Measurements from ENCODE around the gene CFAP74.
A peak's percentile ranks its signal among the peaks of the same experiment; 100 is the strongest.

CFAP74 gene

GRCh38 chr1:2041305-2041704, 37.7 kb upstream of the CFAP74 start:
- DNase-seq = no peak

DNA sequence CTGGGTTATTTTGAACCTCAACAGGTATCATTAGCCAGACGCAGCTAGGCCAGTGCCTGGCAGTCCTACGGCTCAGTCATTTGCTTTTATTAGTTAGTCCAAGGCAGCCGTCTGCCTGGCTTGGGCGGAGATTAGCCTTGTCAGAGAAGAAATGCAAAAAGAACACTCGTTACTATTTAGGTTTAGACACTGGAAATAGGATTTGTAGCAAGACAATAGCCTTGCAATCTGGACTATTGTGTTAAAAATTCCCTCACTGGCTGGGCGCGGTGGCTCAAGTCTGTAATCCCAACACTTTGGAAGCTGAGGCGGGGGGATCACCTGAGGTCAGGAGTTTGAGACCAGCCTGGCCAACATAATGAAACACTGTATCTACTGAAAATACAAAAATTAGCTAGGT, 35.7 kb upstream of the CFAP74 start:
- DNase-seq = no peak

GRCh38 chr1:2038229-2038628, 34.6 kb upstream of the CFAP74 start:
- DNase-seq = no peak

- no peak for DNase-seq
Observed at GRCh38 chr1:2037314-2037979, 33.9 kb upstream of the CFAP74 start.

DNA sequence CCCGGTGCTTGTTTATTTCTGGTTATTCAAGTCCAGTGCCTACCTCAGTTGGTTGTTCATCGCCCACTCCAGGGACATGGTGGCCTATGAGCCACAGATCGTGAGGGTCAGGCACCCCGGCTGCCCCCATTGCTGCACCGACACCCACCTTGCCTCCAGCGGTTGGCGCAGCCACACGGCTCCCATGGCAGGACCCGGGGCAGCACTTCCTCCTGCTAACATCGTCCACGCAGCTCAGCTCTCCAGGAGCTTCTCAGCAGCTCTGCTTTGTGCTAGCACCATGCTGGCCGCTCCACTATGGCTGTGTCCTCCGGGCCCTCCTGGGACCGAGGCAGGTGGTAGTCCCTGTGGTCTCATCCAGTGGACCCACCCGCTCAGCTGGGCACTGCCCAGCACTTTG, 32.7 kb upstream of the CFAP74 start:
- DNase-seq = no peak

DNA sequence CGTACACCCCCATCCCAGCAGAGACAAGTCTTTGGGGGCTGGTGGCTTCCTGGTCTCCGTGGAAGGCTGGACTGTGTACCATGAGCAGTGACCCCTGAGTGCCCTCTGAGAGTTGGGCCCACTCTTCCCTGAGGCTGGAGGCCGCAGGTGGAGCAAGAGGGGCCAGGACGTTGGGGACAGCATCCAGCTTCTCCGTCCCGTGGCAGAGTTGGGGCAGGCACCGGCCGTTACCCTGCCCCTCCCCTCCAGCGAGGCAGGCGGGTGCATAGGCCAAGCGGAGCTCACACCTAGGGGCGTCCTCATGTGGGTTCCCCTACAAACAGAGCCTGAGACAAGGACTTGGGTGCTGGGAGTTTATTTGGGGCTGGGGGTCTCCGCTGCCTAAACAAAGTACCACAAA, 29.6 kb upstream of the CFAP74 start:
- DNase-seq = no peak

DNA sequence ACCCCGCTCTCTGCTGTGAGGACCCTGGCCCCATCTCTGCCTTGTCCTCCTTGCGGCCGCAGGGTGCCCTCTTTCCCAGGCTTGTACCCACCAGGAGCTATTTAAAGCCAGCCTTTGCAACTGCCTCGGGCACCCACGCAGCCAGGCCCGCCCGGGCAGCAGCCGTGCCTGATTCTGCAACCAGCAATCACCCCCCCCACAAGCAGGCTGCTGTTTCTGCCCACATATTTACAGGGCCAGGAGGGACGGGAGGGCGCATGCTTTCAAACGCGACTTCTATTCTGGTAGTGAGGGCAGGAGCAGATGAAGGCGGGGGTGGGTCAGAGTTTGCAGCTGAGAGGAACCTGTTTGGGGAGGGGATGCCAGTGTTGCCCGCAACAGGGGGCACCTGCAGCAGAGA, 29.2 kb upstream of the CFAP74 start:
- no peak for DNase-seq

- DNase-seq = no peak
Observed at GRCh38 chr1:2031546-2032540, 28.3 kb upstream of the CFAP74 start.

DNA sequence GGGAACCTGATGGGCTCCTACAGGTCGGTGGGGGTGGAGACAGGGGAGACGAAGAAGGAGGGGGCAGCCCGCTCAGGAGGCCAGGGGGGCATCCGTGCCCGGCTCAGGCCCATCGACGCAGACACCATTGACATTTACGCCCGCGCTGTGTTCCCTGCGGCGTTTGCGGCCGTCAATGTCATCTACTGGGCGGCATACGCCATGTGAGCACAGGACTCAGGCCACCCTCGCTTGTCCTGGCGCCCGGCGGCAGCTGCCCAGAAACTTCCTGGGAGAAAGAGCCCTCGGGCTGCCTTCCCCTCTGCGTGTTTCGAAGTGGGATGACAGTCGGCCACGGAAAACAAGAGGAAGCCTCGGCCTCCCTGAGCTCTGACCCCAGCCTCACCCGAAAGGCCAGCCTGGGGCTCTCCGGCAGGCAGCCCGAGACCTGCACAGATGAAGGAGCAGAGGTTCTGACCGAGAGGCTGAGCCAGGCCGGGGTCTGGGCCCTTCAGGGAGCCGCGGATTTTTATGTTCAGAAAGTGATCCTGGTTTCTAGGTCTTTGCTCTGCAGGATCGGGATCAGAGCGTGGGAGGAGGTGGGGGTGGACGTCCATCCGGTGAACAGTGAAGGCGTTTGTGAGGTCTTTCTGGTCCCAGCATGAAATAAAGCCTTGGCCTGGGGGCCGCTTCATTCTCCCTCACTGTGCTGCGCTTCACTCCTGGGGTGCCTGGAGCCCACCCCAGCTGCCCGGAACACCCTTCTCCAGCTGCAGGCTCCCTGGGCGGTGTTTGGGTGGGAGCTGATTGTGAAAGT, 26.7 kb upstream of the CFAP74 start:
- no peak for DNase-seq

- no peak for DNase-seq
Observed at GRCh38 chr1:2029561-2029960, 26.0 kb upstream of the CFAP74 start.

- DNase-seq = no peak
Observed at GRCh38 chr1:2028870-2029560, 25.4 kb upstream of the CFAP74 start.

- DNase-seq = no peak
Observed at GRCh38 chr1:2027961-2028583, 24.5 kb upstream of the CFAP74 start.

- no peak for DNase-seq
Observed at GRCh38 chr1:2025491-2025981, 21.9 kb upstream of the CFAP74 start.

DNA sequence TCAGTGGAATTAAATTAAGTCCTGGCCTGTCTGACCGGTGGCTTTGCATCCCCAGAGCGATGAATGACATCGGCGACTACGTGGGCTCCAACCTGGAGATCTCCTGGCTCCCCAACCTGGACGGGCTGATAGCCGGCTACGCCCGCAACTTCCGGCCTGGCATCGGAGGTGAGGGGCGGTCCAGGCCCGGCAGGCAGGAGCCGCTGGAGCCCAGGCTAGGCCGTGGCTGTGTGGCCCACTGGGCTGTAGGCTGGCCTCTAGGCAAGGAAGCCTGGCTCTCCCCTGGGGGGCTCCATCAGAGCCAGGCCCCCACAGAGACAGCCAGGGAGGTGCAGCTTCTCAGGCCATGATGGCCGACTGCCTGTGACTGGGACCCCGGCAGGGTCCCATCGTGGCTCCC, 21.3 kb upstream of the CFAP74 start:
- DNase-seq = no peak

- no peak for DNase-seq
Observed at GRCh38 chr1:2024451-2024850, 20.9 kb upstream of the CFAP74 start.

GRCh38 chr1:2023187-2023586, 19.6 kb upstream of the CFAP74 start:
- DNase-seq = no peak

- no peak for DNase-seq
Observed at GRCh38 chr1:2022063-2022770, 18.6 kb upstream of the CFAP74 start.

- no peak for DNase-seq
Observed at GRCh38 chr1:2021550-2021949, 18.0 kb upstream of the CFAP74 start.

- no peak for DNase-seq
Observed at GRCh38 chr1:2020310-2020655, 16.7 kb upstream of the CFAP74 start.

DNA sequence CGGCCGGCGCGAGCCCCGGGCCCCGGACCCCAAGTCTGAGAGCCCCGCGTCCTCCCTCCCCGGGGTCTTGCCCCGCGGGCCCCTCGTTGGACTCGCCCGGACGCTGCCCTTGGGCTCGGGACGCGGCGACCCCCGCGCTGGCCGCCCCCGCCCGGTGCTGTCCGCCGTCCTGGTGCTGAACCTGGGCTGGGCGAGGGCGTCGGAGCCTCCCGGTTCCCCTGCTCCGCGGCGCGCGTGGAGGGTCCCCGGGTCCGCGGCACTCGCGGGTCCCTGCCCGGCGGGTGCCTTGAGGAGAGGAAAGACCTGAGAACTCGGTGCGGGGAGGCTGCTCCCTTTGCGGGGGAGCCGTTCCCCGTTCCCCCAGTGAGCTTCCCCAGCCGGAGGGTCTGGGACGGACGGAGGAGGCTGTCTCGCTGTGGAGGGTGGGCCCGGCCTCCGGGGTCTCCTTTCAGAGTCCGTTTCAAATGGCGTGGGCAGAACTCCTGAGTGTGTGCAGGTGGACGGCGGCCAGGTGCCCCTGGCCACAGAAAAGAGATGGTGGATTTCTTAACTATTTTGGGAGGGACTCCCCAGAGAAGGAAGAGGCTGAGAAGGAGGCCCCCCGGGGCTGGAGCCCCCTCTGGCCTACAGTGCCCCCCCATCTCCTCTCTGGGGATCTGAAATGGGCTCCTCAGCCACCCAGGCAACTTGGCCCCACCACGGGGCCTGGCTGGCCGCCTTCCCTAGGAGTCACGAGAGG, 16.2 kb upstream of the CFAP74 start:
- DNase-seq = peak; percentile 66

Measured in right kidney (tissue), 1 donor.